HG02870 (cell line): ENCODE results near the gene KMT2C.
"Not testable (repeated sequence)": the region's sequence is repeated elsewhere in the genome, so short reads cannot be mapped to it uniquely, and the experiment has no call there.

Source experiments
- ATAC-seq: cut with Tn5 transposase; IDR thresholded peaks from one replicate; pipeline ENCODE4 v1.9.1; 2021; ENCODE audit warnings: mild to moderate bottlenecking, moderate library complexity; ENCODE audit not compliant: unreplicated experiment

KMT2C gene

DNA sequence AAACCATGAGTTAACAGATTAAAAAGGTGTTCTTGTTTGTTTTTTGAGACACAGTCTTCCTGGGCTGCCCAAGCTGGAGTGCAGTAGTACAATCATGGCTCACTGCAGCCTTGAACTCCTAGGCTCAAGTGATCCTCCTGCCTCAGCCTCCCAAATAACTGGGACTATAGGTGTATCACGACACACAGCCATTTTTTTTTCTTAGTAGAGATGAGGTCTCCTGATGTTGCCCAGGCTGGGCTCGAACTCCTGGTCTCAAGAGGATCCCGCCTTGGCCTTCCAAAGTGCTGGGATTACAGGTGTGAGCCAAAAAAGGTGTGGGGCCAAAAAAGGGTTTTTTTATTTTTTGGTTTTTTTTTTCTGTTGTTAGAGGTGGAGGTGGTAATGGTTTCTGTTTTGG, 29.3 kb downstream of the KMT2C start:
- ATAC-seq: no peak

DNA sequence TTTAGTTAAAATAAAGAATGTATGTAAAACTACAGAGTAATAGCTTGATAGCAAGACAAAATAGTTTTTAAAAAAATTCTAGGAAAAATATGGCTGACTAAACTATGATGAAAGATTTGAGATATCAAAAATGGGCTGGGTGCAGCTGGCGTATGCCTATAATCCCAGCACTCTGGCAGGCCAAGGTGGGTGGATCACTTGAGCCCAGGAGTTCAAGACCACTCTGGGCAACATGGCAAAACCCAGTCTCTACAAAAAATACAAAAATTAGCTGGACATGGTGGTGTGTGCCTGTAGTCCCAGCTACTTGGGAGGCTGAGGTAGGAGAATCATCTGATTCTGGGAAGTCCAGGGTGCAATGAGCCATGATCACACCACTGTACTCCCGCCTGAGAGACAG, 29.8 kb downstream of the KMT2C start:
- not testable (repeated sequence) for ATAC-seq

DNA sequence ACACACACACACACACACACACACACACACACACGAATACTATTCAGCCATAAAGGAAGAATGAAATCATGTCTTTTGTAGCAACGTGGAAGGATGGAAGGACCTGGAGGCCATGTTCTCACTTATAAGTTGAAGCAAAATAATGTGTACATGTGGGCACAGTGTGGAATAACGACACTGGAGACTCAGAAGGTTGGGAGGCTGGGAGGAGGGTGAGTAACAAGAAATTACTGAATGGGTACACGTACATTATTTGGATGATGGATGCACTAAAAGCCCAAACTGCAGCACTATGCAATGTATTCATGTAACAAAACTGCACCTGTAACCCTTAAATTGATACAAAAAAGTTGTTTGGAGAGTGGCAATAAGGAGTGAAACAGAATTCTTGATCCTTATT, 32.1 kb downstream of the KMT2C start:
- ATAC-seq: no peak

DNA sequence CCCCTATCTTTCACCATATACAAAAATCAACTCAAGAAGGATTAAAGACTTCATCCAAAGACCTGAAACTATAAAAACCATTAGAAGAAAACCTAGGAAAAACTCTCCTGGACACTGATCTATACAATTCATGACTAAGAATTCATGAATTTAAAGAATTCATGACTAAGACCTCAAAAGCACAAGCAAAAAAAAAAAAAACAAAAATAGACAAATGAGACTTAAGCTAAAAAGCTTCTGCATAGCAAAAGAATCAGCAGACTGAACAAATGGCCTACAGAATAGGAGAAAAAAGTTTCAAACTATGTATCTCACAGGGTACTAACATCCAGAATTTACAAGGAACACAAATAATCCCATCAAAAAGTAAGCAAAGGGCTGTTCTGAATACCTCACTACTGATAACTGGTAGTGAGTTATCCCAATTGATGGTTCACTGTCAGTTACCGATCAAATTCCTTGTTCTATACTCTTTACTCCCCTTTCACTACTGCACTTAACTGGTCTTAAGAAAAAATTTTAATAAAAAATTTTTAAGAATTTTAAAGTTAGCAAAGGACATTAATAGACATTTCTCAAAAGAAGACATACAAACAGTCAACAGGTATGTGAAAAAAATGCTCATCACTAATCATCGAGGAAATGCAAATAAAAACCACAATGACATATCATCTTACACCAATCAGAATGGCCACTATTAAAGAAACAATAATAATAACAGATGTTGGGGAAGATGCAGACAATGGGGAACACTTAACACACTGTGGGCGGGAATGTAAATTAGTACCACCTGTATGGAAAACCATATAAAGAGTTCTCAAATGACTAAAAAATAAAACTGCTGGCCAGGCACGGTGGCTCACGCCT, 33.2 kb downstream of the KMT2C start:
- no peak for ATAC-seq

DNA sequence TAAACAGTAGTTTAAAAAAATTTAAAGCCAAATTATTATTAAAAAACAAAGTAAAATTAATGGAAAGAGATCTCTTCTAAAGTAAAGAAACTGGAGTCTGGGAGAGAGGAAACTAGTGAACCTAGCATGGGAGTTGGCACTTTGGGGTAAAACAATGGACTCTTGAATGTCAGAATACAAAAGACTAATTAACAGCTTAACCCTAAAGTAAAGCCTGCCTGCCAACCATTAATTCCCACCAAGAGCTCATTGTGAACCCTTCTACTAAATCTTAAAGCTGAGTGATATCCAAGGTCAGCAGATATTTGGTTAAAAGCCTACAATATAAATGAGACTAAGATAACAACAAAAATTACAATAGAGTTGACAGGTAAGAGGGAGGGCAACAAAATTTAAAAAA, 36.5 kb downstream of the KMT2C start:
- no peak for ATAC-seq

DNA sequence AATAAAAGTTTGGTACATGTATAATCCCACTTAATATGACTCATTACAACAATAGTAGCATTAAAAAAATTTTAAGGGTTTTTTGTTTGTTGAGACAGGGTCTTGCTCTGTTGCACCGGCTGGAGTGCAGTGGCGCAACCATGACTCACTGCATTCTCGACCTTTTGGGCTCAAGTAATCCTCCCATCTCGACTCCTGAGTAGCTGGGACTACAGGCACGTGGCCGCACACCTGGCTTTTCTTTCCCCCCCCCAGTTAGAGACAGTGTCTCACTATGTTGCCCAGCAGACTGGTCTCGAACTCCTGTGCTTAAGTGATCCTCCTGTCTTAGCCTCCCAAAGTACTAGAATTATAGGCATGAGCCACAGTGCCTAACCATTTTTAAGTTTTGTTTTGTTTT, 40.7 kb downstream of the KMT2C start:
- ATAC-seq: no peak

DNA sequence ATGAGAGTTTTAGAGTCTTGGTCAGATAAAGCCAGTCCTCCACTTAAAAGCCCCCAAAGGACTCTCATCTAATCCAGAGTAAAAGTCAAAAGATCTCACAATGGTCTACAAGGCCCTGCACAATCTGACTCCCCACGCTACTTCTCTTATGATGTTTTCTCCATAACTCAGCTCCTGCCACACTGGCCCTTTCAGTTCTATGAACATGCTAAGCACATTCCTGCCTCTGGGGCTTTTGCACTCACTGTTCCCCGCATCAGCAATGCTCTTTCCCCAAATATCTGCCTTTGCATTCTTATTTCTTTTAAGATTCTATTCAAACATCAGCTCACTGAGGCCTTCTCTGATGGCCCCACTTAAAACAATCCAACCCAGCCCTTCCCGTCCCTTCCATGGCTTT, 41.6 kb downstream of the KMT2C start:
- ATAC-seq: not testable (repeated sequence)

DNA sequence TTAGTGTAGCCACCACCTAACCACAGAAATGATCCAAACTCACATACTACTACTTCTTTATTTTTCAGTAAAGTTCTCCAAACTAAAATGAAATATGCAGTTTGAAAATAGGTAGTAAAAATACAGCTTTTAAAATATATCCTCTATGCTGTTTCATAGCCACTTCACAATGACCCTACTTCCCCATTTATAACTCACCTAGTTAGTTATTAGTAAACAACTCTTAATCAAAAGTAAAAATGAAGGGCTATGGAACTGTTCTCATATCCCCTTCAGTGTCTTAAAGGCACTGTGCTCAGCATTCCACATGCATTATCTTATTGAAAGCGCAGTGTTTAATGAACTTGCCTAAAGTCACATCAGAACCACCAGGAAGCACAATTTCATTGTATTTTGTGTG, 43.5 kb downstream of the KMT2C start:
- ATAC-seq: peak; percentile 67

DNA sequence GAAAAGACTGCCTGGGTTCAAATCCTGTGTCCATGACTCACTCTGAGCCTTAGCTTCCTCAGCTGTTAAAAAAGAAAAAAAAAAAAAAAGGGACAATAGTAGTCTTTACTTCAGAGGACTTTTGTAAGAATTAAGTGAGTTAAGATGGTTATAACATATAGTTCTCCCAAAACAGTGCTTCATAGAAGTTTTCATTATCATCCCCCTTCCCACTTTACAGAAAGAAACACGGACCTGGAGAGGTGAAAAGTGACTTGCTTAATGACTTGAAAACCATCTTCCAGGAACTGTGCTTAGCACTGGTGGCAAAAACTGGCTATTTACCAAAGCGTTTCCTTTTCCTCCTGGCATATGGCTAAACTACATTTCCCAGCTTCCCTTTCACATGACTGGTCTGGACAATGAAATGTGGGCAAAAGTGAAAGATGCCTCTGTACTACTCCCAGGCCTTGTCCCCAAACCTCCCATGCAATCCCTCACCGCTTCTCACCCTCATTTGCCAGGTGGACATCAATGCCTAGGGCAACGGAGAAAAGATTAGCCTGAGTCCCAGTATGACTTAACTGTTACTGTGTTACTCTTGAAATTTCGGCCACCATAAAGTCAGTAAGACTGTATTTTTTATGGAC, 49.6 kb downstream of the KMT2C start:
- not testable (repeated sequence) for ATAC-seq

DNA sequence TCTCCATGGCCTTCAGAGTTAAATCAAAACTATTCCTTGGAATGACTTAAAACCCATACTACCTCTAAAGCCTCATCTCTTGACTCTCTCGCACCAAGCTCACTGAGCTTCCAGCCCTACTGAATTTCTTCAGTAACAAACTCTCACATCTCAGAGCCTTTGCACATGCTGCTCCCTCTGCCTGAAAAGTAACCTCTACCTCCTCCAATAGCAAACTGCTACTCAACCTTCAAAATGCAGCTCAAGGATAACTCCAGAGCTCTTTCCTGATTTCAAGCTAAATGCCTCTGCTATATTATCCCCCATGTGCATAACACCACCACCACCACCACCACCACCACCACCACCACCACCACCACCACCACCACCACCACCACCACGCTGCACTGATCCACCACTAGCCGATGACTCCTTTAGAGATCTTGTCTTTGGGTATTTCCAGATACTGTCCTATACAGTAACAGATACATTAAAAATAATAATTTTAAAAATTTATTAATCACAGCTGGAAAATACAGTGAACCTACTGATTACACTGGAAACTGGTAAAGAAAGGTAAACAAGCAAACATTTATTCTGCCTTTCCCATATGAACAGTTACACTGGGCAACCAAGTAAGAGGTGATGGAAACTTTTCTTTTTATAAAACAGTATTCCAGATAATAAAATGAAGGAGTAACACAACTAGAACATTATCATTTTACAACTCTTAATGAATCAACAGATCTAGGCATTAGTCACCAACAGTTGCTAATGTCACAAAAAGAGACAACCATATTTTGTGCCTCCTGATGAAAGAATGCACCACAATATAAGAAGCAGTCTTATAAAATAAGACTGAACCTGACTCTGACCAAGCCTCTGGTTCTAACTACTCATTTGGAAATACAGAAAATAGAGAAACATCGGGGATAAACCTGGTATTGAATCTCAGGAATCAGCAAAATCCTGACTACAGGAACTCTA, 51.3 kb downstream of the KMT2C start:
- not testable (repeated sequence) for ATAC-seq

DNA sequence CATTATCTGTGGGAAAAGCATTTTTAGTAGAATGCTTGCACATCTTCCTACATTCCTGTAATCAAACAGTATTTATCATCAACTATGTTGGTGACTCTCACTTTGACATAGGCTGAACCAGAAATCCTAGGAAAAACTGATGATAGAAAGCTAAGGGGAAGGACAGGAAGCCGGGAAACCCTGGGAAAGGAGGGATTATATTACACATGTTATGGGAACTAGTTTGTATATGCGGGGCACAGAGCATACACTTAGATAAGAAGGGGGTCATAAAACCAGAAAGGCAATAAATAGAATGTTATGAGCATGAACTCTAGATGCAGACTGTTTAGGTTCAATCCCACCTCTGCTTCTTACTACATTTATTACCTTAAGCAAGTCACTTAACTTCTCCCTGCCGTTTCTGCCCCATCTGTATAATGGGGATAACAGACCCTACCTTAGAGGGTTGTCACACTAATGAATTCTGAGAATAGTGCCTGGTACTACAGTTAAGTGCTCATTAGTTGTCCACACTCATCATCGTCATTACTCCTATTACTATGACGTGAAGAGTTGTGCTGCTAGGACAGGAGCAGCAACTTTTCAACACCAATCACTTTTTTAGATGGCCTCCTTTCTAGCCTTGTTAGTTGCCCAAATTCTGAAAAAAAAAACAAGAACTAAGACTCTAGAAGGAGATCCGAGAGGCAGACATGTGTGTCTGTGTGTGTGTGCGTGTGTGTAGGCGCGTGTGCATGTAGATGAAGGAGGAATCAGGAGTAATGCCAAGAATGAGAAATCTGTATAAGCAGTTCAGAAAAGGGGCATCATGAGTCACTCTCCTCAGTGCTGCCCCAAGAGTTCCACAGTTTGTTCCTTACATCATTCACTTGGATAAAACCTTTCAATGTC, 52.2 kb downstream of the KMT2C start:
- no peak for ATAC-seq

DNA sequence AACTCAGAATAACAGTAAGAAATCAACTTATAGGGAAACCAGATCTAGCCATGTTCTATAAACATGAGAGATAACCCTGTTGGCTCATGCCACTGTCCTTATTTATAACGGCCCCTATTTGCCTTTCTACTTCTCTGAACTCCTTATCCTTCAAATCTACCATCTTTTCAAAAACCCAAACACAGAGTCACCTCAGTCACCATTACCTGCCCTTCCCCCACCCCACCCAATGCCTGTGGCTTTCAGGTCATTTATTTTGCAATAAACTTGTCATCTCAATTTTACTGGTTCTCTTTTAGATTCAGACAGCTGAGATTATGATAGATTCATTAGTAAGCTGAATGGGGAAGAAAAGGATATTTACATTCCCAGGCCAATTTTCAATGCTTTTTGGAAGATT, 53.6 kb downstream of the KMT2C start:
- ATAC-seq: no peak

DNA sequence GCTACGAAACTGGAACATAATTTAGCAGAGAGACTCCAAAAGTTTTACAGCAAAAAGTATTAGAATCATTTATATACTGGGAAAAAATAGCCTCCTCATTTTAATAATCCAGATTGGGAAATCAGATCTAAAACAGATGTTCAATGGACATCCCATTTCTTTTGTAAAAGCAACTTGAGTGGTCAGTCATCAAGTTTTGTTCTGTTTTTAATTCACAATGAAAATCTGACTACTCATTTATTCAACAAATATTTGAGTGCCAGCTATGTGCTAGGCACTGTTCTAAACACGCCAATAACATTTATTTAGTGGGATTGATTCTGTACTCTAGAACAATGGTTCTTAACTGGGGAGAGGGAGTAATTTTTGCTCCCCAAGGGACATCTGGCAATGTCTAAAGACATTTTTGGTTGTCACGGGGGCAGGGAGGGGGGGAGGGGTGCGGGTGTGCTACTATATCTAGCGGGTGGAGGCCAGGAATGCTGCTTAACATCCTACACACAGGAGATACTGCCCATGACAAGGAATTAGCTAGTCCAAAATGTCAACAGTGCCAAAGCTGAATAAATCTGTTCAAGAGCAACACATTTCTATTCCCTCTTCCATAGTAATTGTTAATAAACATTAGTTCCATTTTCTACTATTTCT, 54.7 kb downstream of the KMT2C start:
- ATAC-seq: not testable (repeated sequence)

DNA sequence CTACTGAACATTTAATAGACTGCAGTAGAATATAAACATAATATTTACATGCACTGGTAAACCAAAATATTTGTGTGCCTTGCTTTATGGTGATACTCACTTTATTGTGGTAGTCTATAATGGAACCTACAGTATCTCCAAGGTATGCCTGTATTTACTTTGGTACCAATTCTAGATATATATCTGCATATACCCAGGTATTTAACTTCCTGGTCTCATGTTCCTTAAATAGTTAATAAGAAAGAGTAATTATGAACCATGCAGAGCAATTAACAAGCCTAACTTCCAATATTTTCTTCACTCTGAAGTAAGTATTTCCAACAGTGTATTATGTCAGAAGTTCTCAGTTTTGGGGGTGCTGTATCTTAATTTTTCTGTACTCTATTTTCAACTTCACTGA, 57.3 kb downstream of the KMT2C start:
- not testable (repeated sequence) for ATAC-seq

DNA sequence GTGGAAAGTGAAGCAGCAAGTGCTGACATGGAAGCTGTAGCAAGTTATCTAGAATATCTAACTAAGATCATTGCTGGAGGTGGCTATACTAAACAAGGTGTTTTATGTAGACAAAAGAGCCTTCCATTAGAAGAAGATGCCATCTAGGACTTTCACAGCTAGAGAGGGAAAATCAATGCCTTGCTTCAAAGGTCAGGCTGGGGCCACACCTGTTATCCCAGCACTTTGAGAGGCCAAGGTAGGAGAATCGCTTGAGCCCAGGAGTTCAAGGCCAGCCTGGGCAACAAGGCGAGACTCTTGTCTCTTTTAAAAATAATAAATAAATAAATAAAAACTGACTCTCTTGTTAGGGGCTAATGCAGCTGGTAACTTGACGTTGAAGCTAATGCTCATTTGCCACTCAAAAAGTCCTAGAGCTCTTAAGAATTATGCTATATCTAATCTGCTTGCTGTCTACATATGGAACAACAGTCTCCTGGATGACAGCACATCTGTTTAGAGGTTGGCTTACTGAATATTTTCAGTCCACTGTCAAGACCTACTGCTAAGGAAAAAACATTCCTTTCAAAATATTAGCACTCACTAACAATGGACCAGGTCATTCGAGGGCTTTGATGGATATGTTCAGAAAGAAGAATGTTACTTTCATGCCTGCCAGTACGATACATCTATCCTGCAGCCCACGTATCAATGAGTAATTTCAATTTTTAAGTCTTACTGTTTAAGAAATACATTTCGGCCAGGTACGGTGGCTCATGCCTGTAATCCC, 58.9 kb downstream of the KMT2C start:
- ATAC-seq: not testable (repeated sequence)

DNA sequence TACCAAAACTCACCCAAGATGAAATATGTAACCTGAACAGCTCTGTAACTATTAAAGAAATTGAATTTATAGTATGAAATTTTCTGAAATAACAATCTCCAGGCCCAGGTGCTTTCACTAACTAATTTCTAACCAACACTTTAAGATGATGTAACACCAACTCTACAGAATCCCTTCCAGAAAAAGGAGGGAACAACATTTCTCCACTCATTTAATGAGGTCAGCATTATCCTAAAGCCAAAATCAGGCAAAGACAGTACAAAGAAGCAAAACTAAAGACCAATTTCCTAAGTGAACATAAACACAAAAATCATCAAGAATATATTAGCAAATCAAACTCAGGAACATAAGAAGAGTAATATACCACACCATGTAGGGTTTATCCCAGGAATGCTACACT, 65.5 kb downstream of the KMT2C start:
- no peak for ATAC-seq

DNA sequence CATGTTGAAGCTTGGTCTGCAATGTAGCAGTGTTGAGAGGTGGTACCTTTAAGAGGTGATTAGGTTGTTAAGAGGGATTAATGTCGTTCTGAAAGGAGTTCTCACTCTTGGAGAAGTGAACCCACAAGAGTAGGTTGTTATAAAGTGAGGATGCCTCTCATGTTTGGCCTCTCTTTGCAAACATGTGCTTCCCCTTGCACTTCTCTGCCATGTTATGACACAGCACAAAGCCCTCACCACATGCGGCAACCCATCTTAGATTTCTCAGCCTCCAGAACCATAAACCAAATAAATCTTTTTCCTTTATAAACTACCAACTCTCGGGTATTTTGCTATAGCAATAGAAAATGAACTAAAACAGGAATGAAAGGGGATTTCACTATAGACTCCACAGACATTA, 66.3 kb downstream of the KMT2C start:
- no peak for ATAC-seq

DNA sequence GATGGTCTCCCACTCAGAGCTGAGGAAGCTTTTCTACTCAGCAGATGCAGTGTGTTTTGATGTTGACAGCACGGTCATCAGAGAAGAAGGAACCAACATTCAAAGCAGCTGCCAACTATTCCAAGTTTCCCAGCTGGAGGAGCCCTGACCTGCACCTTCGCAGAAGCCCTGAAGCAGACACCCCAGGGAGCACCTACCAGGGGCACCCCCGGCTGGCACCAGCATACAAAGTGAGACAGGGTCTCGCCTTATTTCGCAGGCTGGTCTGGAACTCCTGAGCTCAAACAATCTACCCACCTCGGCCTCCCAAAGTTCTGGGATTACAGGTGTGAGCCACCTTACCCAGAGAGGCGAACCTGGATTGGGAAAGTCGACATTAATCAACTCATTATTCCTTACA, 68.6 kb downstream of the KMT2C start:
- ATAC-seq: no peak

DNA sequence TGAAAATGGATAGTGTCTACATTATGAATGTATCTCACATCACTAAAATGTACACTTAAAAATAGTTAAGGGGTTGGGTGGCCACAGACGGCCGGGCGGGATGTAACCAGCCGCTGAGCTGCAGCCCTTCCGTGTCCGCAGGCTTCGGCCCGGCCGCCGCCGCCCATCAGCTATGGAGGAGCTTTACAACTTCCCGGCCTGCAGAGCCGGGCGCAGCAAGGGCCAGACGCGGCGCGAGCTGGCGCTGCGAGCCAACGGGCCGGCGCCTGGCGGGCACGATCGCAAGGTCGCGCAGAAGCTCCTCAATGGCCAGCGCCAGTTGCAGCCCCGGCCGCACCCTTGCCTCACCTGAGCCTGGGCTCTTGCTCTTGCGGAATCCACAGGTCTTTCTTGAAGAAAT, 69.1 kb downstream of the KMT2C start:
- ATAC-seq: no peak
